ENCODE data around the gene PTPN9.

Gene PTPN9

DNA sequence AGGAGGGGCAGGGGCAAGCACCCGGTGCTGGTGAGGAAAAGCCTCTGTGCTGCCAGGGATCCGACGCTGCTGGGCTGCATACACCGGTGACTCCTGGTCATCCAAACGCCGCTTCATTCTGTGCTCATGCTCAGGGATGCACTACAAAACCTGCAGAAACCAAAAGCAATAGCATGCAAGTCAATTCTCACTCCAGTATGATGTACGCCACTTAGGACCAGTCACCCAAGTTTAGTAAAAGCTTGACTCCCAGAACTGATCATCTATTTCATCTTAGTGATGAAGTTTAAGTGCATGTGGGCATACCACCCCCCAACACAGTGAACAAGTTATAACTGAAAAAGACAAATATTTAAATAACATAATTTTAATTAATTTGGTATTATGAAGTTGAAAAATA, 148.9 kb downstream of the PTPN9 start:
- TF ChIP-seq CTBP1 (IDR thresholded peaks at IDR 0.05; ENCODE audit: borderline replicate concordance), result no peak
- TF ChIP-seq FOXM1 (IDR thresholded peaks at IDR 0.05; ENCODE audit: borderline replicate concordance), result no peak
- TF ChIP-seq BHLHE40 (IDR thresholded peaks at IDR 0.05; ENCODE audit: borderline replicate concordance), result no peak
- TF ChIP-seq FOXA1 (IDR thresholded peaks at IDR 0.05), result no peak
- TF ChIP-seq NFRKB (IDR thresholded peaks at IDR 0.05), result no peak
- no peak for TF ChIP-seq TARDBP (IDR thresholded peaks at IDR 0.05)
- no peak for TF ChIP-seq L3MBTL2 (conservative IDR thresholded peaks at IDR 0.05)
- no peak for TF ChIP-seq LEF1 (IDR thresholded peaks at IDR 0.05; ENCODE audit: borderline replicate concordance)
- TF ChIP-seq ARNT (IDR thresholded peaks at IDR 0.05), result no peak
- no peak for TF ChIP-seq SUZ12 (IDR thresholded peaks at IDR 0.05)
- TF ChIP-seq, protein P1, sequence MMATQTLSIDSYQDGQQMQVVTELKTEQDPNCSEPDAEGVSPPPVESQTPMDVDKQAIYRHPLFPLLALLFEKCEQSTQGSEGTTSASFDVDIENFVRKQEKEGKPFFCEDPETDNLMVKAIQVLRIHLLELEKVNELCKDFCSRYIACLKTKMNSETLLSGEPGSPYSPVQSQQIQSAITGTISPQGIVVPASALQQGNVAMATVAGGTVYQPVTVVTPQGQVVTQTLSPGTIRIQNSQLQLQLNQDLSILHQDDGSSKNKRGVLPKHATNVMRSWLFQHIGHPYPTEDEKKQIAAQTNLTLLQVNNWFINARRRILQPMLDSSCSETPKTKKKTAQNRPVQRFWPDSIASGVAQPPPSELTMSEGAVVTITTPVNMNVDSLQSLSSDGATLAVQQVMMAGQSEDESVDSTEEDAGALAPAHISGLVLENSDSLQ (IDR thresholded peaks at IDR 0.05), result no peak
- TF ChIP-seq ZNF384 (IDR thresholded peaks at IDR 0.05), result no peak
- TF ChIP-seq SP1 (IDR thresholded peaks at IDR 0.05), result no peak
- no peak for TF ChIP-seq FOXK2 (IDR thresholded peaks at IDR 0.05)
- TF ChIP-seq ELF4 (IDR thresholded peaks at IDR 0.05), result no peak
- TF ChIP-seq HDGF (IDR thresholded peaks at IDR 0.05; ENCODE audit: borderline replicate concordance), result no peak
- DNase-seq (ENCODE audit: extremely low spot score), result no peak
- CTCF ChIA-PET, result no interaction called here
- POLR2A ChIA-PET, result no interaction called here

DNA sequence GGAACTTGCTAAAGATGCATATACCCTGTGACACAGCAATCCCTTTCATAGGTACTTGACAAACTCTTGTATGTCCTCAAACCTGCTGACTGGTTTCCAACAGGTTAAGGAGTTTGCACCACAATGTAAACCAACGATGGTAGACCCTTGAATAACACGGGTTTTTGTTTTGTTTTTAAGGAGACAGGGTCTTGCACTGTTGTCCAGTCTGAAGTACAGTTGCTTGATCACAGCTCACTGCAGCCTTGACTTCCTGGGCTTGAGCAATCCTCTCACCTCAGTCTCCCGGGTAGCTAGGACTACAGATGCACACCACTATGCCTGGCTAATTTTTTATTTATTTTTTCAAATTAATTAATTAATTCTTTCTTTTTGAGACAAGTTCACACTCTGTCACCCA, 151.0 kb downstream of the PTPN9 start:
- DNase-seq (ENCODE audit: extremely low spot score), result no peak
- CTCF ChIA-PET, result no interaction called here
- POLR2A ChIA-PET, result no interaction called here
- TF ChIP-seq TARDBP (IDR thresholded peaks at IDR 0.05) (no peak), SUZ12 (IDR thresholded peaks at IDR 0.05) (no peak), ARNT (IDR thresholded peaks at IDR 0.05) (no peak), ZNF384 (IDR thresholded peaks at IDR 0.05) (no peak), L3MBTL2 (conservative IDR thresholded peaks at IDR 0.05) (no peak), HDGF (IDR thresholded peaks at IDR 0.05; ENCODE audit: borderline replicate concordance) (no peak), ELF4 (IDR thresholded peaks at IDR 0.05) (no peak), FOXA1 (IDR thresholded peaks at IDR 0.05) (no peak), CTBP1 (IDR thresholded peaks at IDR 0.05; ENCODE audit: borderline replicate concordance) (no peak), LEF1 (IDR thresholded peaks at IDR 0.05; ENCODE audit: borderline replicate concordance) (no peak), SP1 (IDR thresholded peaks at IDR 0.05) (no peak), BHLHE40 (IDR thresholded peaks at IDR 0.05; ENCODE audit: borderline replicate concordance) (no peak), NFRKB (IDR thresholded peaks at IDR 0.05) (no peak), FOXK2 (IDR thresholded peaks at IDR 0.05) (no peak), FOXM1 (IDR thresholded peaks at IDR 0.05; ENCODE audit: borderline replicate concordance) (no peak)
- TF ChIP-seq, protein P1 (IDR thresholded peaks at IDR 0.05), result no peak

DNA sequence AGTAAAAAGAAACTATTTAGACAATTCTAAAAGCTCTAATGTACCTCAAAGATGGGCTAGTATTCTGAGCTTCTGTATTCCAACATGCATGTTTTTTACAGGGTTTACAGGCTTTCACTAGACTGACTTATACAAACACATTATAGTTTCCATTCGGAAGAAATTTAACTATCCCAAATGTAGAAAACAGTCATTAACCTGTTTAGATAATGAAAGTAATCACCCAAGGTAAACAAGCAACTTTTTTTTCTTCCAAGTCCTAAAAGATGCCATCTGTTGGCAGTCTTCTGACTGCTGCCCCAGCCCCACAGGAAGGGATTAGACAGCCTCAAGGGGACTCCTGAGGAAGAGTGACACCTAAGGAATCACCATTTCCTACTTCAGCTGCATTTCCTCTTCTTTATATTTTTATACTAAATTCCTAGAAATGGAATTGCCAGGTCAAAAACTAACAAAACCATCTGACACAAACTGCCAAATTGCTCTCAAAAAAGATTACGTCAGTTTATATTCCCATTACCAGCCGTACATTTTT, 153.1 kb downstream of the PTPN9 start:
- ChIA-PET POLR2A (no interaction called here), CTCF (no interaction called here)
- no peak for TF ChIP-seq ZNF384 (IDR thresholded peaks at IDR 0.05)
- TF ChIP-seq CTBP1 (IDR thresholded peaks at IDR 0.05; ENCODE audit: borderline replicate concordance), result no peak
- no peak for TF ChIP-seq FOXK2 (IDR thresholded peaks at IDR 0.05)
- TF ChIP-seq BHLHE40 (IDR thresholded peaks at IDR 0.05; ENCODE audit: borderline replicate concordance), result no peak
- TF ChIP-seq FOXM1 (IDR thresholded peaks at IDR 0.05; ENCODE audit: borderline replicate concordance), result no peak
- TF ChIP-seq SP1 (IDR thresholded peaks at IDR 0.05), result no peak
- no peak for TF ChIP-seq HDGF (IDR thresholded peaks at IDR 0.05; ENCODE audit: borderline replicate concordance)
- no peak for DNase-seq (ENCODE audit: extremely low spot score)

DNA sequence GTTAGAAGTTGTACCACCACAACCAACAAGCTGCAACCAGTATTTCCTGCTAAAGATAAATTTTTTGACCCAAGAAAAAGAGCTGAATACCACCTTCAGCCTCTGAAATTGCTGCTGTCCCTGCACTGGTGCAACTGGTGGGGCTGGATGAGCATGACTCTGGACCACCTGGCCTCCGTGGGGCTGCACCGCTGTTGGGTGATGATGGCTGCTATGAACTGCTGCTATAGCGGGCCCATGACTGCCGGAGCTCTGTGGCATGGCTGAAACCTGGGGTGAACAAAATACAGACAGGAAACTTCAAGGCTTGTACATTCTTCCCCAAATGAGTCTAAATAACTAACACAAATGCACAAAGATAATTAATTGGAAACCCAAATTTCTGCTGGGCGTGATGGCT, 156.6 kb downstream of the PTPN9 start:
- no peak for DNase-seq (ENCODE audit: extremely low spot score)
- TF ChIP-seq, protein P1 (IDR thresholded peaks at IDR 0.05), result no peak
- no peak for TF ChIP-seq NFRKB (IDR thresholded peaks at IDR 0.05)
- TF ChIP-seq SUZ12 (IDR thresholded peaks at IDR 0.05), result no peak
- no peak for TF ChIP-seq L3MBTL2 (conservative IDR thresholded peaks at IDR 0.05)
- no peak for TF ChIP-seq LEF1 (IDR thresholded peaks at IDR 0.05; ENCODE audit: borderline replicate concordance)
- TF ChIP-seq SP1 (IDR thresholded peaks at IDR 0.05), result no peak
- no peak for TF ChIP-seq ARNT (IDR thresholded peaks at IDR 0.05)
- no peak for TF ChIP-seq ELF4 (IDR thresholded peaks at IDR 0.05)
- TF ChIP-seq BHLHE40 (IDR thresholded peaks at IDR 0.05; ENCODE audit: borderline replicate concordance), result no peak
- no peak for TF ChIP-seq HDGF (IDR thresholded peaks at IDR 0.05; ENCODE audit: borderline replicate concordance)
- no peak for TF ChIP-seq FOXK2 (IDR thresholded peaks at IDR 0.05)
- no peak for TF ChIP-seq FOXM1 (IDR thresholded peaks at IDR 0.05; ENCODE audit: borderline replicate concordance)
- TF ChIP-seq CTBP1 (IDR thresholded peaks at IDR 0.05; ENCODE audit: borderline replicate concordance), result no peak
- no peak for TF ChIP-seq ZNF384 (IDR thresholded peaks at IDR 0.05)
- no peak for TF ChIP-seq TARDBP (IDR thresholded peaks at IDR 0.05)
- no peak for TF ChIP-seq FOXA1 (IDR thresholded peaks at IDR 0.05)
- ChIA-PET POLR2A (interaction anchor here (1.0 to 1.3 kb wide), 2 partner anchors 9 to 203 kb away, joined by 3 to 6 read pairs; partner anchors contain the start of gene SNUPN), CTCF (no interaction called here)

DNA sequence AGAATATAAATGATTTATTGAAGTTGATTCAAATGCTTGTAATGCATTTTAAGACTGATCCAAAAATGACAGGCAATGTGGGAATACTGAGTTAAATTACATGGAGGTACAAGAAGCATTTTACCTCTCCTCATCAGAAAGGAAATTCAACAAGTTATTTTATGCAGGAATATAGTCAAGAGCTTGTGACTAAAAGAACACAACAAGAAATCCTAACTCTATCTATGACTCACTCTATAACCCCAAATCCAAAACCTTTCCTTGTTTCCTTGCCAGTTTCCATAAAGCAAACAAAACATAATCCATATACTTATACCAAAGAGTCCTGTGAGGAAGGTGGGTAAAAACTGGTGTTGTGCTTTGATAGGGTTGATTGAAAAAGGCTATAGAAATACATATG, 158.4 kb downstream of the PTPN9 start:
- ChIA-PET POLR2A (interaction anchor here (1.1 to 1.2 kb wide), 2 partner anchors 11 to 33 kb away, joined by 3 to 4 read pairs; no protein-coding TSS in a partner anchor), CTCF (no interaction called here)
- TF ChIP-seq BHLHE40 (IDR thresholded peaks at IDR 0.05; ENCODE audit: borderline replicate concordance), result no peak
- DNase-seq (ENCODE audit: extremely low spot score), result no peak

DNA sequence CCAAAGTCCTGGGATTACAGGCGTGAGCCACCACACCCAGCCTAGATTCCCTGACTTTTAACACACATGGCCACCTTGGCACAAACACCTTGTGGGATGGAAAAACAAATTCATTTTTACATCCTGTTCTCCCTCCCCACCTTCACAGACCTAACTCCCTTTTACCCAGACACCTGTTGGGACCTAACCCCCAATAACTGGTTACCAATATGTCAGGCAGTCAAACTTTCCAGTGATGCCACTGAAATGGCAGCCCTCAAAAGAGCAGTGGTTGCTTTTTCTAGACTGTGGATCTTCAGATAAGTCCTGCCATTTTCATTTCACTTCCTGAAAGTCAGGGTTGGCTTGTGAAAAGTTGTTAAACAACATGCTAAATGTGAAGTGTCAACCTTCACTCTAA, 162.5 kb downstream of the PTPN9 start:
- TF ChIP-seq SUZ12 (IDR thresholded peaks at IDR 0.05), result no peak
- TF ChIP-seq FOXM1 (IDR thresholded peaks at IDR 0.05; ENCODE audit: borderline replicate concordance), result no peak
- no peak for DNase-seq (ENCODE audit: extremely low spot score)
- ChIA-PET CTCF (no interaction called here), POLR2A (interaction anchor here (1.1 to 1.6 kb wide), 3 partner anchors 35 to 38 kb away, joined by 4 read pairs; partner anchors contain the start of gene SIN3A)

Measured in HEK293T (cell line).